GM12891 (cell line): ENCODE results near the gene CD109.

Source experiments
- POLR2A ChIP-seq: IDR thresholded peaks from 2 replicates; pipeline ENCODE4 v1.6.1; 2011; ENCODE audit warnings: low read depth, low read length, control low read depth
- POLR2AphosphoS5 ChIP-seq: IDR thresholded peaks from 2 replicates; pipeline ENCODE4 v1.6.1; 2011; ENCODE audit warnings: low read depth, low read length, control low read depth
- SPI1 ChIP-seq: IDR thresholded peaks from 2 replicates; pipeline ENCODE4 v1.6.1; 2011; ENCODE audit warnings: low read depth, low read length, control low read depth
- TAF1 ChIP-seq: IDR thresholded peaks from 2 replicates; pipeline ENCODE4 v1.6.1; 2011; ENCODE audit warnings: low read depth, low read length, control low read depth

DNA sequence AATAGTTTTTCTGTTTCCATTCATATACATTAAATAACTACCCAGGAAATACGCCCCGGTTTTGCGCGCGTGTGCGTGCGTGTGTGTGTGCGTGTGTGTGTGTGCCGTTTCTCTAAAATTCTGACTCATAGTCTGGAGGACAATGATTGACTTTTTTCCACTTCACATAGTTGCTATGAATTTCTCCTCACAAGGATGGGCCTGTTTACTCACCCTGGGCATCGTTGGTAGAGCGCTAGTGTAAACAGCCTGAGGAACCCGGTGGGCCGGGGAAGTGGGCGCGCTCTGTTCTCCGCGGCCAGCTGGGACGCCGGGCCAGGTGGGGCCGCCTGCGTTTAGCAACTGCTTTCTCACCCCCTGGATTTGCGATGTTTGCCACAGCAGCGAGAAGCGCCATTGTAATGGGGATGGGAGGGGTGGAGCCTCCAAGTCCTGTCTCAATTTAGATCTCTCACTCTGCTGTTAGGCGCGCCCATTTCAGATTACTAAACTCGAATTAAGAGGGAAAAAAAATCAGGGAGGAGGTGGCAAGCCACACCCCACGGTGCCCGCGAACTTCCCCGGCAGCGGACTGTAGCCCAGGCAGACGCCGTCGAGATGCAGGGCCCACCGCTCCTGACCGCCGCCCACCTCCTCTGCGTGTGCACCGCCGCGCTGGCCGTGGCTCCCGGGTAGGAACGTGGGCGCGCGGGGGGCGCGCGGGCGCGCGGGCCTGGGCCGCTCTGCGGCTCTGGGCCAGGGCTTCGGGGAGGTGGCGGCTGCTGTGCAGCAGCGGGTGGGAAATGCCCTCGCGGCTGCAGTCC, at the start of gene CD109:
- TF ChIP-seq POLR2AphosphoS5 (no peak), POLR2A (no peak), TAF1 (no peak), SPI1 (no peak)
